GM21528 (cell line): ENCODE measurements around the gene GTF2F1.
"Not testable (repeated sequence)": the region's sequence is repeated elsewhere in the genome, so short reads cannot be mapped to it uniquely, and the experiment has no call there.

Source experiments
- ATAC-seq: cut with Tn5 transposase; IDR thresholded peaks from one replicate; pipeline ENCODE4 v1.9.1; 2021; ENCODE audit warnings: mild to moderate bottlenecking, moderate library complexity; ENCODE audit not compliant: unreplicated experiment, low FRiP score

GTF2F1 gene

DNA sequence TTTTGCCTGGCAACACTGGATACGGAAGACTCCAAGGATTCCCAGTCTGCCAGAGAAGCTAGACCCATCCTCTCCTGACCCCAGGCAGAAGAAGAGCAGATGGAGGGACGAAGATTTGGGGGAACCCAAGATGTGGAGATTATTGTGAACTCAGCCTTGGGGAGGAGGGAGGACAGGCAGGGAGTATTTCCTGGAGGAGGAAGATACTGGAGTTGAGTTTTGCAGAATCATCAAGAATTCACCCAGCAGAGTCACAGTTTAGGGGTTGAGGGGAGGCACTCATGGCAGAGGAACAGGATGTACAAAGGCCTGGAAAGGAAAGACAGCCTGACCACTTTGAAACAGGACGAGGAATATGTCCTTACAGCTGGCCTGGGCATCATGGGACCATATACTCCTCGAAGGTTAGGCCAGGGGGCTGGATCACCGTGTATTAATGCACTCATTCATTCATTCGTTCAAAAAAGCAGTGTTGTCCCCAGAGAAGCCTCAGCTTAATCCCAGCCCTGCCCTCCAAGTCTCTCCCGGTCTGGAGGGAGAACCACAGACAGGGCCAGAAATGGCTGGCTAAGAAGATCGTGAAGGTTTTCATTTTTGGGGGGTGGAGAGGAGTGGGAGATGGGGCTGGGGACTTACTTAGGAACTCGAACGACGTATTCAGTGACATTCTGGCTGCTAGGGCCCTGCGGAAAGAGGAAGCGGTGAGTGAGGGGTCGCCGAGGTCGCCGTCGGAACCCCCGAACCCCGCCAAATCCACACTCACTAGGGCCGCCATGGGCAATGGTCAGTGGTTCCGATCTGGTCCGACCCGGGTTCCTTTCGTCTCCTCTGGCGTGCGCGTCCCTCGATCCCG lies 517 bp downstream of the GTF2F1 start:
- ATAC-seq = peak; percentile 41

DNA sequence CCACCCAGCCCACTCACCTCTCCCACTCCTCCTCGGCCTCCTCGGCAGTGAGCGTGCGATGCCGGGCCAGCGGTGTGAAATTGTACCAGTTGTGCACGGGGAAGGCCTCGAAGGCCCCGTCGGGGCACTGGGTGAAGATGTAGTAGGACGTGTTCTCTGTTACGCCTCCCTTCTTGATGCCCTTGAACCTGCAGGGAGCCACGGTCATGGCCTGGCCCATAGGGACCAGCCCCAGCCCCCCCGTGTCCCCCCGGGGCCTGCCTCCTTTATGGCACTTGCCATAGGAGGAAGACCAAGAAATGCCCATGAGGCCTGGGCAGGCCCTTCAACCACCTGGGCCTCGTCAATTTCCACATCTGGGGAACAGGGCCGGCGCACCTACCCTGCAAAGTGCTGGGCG lies 5.6 kb downstream of the GTF2F1 start:
- ATAC-seq = no peak

DNA sequence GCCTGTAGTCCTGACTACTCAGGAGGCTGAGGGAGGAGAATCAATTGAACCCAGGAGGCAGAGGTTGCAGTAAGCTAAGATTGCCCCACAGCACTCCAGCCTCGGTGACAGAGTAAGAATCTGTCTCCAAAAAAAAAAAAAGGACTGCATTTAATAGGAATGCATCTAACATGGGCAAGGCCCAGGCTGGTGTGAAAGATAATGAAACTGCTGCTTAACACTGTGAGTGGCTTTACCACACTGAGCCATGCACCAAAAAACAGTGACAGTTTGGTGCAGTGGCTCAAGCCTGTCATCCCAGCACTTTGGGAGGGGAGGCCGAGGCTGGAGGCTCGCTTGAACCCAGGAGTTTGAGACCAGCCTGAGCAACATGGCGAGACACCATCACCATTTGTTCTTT lies 8.6 kb downstream of the GTF2F1 start:
- ATAC-seq = no peak

DNA sequence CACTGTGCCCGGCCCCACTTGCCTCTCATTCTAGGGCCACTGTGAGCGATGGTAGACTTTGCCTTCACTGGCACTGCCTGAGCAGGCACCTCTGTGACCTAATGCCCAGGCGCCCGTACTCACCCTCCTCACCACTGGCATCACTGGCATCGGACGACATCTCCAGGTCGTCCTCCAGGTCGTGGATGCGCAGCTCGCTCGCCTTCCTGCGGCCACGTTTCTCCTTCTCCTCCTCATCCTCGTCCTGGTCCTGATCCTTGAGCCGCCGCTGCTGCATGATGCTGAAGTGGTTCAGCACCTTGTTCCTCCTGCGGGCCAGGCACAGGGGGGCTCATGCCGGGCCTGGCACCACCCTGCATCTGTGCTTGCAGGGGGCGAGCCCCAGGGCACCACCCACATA lies 9.8 kb downstream of the GTF2F1 start:
- ATAC-seq = no peak

DNA sequence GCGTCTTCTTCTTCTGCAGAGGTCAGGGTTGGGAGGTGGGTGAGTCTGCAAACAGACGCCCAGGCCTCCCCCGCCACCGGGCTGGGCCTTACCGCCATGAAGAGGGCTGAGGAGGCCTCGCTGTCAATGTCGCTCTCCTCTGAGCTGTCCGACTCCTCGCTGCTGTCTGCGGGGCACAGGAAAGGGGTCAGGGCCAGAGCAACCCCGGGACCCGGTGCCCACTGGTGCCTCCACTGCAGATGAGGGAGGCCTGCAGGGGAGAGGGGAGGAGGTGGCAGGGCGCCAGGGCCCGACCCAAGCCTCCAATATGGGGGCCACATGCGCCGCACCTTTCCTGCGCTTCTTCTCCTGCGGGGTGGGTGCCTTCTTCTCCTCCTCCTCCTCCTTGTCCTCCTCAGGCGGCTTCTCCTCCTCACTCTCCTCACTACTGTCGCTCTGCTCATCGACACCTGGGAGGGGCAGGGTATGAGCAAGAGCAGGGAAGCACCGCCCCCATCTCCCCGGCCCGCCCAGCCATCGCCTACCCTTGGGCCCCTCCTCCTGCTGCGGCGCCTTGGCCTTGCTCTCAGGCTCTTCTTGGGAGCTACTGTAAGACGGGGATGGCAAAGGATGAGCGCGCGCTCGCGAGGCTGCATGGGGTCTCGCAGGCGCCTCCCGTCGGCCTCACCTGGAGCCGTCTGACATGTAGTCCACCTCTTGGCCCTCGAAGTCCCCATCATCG lies 11.8 kb downstream of the GTF2F1 start:
- ATAC-seq = no peak

DNA sequence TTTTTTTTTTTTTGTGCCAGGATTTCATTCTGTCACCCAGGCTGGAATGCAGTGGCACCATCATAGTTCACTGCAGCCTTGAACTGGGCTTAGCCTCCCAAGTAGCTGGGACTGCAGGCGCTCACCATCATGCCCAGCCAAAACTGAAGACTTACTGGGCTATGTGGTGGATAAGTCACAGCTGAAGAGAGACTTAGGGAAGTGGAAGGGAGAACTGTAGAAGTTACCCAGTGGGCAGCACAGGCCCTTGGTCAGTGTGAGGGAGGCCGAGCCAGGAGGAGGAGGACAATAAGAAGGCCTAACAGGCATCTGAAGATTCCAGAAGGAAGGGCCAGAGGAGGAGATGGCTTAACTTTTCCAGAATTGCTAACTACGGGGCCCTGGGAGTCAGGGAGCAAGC lies 13.2 kb downstream of the GTF2F1 start:
- ATAC-seq = no peak

DNA sequence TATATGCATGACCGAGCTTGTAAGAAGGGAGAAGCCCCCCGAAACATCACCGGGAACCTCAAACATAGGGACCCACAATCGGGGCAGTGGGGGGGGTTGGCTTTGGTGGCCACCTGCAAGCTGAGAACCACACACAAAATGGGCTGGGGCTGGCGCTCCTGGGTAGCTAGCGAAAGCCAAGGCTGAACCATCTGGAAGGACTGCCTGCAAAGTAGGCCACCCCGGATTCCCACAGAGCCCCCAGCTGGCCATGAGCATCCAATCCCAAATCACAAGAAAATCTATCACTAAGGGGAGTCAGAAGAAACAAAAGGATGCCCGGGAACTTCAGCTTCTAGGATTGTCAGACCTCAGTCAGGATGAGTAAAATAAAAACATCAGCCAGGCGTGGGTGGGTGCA lies 14.5 kb downstream of the GTF2F1 start:
- no peak for ATAC-seq

DNA sequence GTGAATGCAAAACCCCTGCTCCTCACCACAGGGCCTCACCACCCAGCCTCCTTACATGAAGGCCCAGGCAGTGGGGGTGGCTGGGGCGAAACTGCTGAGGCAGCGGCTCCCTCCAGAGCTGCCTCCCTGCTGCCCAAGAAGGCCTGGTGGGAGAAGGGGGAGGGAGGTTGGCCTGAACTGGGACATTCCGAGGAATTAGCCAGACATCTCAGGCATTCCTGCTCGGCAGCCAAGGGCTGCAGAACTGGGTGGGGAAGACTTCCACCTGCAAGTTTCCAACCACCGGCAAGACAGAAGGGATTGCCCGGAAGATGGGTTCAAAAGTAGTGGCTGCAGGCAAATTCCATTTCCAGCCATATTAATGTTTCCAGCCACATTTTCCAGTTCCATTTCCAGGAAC lies 14.9 kb downstream of the GTF2F1 start:
- ATAC-seq = no peak

DNA sequence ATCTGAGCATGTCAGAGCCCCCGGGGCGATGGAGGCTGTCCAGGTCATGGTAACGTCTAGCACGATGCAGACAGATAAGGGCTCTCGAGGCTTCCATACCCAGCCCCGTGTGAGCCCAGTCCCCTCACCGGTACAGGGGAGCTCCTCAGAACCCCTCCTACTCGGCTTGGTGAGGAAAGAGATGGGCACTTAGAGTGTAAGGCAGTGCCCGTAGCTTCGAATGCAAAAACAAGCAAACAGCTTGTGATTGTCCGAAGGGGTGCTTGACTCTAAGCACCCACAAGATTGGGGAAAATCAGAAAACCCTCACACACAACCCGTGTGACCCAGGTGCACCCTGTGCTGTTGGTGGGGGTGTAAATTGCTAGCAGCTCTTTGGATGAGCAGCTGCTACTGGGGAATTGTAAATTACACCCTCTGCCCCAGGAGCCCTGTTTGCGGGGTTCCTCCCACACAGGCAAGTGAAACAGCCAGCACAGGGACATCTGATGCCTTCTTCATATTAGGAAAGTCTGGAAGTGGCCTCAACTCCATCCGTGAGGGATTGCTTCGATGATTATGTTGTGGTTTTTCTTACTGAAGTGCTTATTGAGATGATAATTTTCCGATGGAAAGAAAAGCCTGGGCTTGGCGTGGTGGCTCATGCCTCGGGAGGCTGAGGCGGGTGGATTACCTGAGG lies 16.3 kb downstream of the GTF2F1 start:
- no peak for ATAC-seq

DNA sequence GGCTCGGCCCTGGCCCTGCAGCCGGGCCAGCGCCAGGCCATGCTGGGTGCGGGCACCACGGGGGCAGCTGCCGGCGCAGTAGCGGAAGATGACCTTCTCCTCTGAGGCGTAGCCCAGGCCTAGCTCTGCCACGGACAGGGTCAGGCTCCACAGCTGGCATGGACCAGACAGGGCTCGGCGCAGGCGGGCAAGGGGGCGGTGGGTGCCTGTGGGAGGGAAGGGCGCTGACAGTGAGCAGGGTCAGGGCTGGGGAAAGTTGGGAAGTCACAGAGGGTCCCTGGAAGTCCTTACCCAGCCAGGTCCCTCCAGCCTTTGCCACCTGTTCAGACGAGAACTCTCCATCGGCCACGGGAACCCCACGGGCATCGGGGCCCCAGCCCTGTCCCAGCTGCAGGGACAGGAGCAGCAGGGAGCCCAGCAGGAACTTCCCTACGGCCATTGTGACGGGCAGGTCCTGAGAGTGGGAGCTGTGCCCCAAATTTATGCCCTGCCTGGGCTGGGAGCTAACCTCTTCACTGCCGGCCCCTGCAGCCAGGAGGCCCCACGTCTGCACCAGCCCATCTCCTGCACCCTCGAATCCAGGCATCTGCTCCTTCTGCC lies 17.5 kb downstream of the GTF2F1 start, which contains the start of gene PSPN:
PSPN (minus strand) TSS at position 523 of the 600 bp plus-strand sequence; CDS start at position 439, 84 bp downstream.
- no peak for ATAC-seq

DNA sequence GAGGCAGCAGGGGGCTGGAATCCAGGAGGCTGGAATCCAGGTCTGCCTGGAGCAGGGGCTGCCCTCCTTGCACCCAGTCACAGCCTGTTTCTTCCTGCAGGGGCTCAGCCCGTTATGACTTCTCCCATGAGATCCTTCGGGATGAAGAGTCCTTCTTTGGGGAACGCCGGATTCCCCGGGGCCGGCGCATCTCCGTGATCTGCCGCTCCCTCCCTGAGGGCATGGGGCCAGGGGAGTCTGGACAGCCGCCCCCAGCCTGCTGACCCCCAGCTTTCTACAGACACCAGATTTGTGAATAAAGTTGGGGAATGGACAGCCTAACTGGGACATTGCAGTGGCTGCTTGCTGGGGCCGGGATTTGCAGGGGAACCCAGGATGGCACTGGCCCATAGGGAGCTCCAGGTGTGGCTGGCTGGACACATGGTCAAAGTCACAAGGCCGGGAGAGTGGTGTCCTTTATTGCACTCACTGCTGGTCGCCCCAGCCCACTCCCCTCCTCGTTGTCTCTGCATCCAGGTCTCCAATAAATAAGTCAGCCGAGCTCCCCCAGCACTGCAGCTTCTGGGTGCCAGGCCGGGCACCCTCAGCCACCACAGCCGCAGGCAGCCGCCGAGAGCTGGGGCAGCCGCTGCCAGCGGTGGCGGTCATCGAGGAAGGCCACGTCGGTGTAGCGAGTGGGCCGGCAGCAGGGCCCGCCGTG lies 18.1 kb downstream of the GTF2F1 start:
- ATAC-seq = no peak

DNA sequence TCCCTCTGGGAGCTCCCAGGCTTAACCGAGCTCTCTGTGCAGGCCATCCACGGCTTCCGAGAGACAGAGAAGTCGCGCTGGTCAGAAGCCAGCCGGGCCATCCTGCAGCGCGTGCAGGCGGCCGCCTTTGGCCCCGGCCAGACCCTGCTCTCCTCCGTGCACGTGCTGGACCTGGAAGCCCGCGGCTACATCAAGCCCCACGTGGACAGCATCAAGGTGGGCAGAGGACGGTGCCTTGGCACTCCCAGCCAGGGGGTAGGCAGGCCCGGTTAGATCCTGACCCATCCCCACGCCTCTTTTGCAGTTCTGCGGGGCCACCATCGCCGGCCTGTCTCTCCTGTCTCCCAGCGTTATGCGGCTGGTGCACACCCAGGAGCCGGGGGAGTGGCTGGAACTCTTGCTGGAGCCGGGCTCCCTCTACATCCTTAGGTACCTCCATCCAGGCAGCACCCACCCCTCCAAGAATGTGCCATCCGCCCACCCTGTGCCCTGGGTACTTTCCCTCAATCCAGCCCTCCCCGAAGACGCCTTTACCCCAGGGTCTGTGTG lies 18.7 kb downstream of the GTF2F1 start:
- ATAC-seq = no peak

DNA sequence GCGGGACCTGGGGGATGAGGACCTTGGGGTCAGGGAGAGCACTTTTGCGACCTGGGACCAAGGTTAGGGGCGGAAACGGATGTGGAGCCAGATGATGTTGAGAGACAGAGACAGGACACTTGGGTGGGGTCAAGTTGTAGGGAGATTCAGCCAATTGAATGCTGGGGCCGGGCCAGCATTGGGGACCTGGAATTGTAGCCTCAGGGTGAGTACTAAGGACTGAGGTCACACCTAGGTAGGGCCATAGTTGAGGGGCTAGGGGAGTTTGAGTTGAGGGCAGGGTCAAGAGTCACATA lies 19.2 kb downstream of the GTF2F1 start:
- ATAC-seq = no peak

DNA sequence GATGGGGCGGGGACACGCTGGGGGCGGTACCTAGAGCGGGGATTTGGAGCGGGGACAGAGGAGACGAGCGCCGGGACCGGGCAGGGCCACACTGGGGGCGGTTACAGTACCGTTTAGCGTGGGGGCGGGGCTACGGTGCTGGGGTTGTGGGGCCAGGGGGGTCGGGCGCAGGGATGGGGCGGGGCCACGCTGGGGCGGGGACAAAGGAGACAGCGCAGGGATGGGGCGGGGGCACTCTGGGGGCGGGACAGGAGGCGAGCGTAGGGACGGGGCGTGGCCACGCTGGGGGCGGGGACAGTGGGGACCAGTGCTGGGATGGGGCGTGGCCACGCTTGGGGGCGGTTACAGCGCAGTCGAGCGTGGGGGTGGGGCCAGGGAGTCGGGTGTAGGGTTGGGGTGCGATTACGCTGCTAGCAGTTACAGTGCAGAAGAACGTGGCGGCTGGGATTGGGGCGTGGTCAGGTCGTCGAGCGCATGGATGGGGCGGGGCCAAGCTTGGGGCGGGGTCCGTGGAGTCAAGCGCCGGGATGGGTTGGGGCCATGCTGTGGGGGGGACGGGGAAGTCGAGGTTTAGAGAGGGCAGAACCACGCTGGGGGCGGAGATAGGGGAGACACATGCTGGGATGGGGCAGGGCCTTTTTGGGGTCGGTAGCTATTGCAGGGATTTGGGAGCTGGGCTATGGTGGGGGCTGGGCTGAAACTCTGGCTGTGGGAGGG lies 19.7 kb downstream of the GTF2F1 start:
- peak; percentile 49 for ATAC-seq

DNA sequence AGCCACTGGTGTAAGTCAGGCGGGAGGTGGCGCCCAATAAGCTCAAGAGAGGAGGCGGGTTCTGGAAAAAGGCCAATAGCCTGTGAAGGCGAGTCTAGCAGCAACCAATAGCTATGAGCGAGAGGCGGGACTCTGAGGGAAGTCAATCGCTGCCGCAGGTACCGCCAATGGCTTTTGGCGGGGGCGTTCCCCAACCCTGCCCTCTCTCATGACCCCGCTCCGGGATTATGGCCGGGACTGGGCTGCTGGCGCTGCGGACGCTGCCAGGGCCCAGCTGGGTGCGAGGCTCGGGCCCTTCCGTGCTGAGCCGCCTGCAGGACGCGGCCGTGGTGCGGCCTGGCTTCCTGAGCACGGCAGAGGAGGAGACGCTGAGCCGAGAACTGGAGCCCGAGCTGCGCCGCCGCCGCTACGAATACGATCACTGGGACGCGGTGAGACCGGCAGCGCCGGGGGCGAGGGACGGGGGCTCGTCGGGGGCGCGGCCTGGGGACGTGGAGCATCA lies 20.3 kb downstream of the GTF2F1 start, which contains the start of gene ALKBH7:
ALKBH7 (plus strand) TSS at position 201 of the 502 bp plus-strand sequence; CDS start at position 228, 27 bp downstream.
- ATAC-seq = peak; percentile 71

DNA sequence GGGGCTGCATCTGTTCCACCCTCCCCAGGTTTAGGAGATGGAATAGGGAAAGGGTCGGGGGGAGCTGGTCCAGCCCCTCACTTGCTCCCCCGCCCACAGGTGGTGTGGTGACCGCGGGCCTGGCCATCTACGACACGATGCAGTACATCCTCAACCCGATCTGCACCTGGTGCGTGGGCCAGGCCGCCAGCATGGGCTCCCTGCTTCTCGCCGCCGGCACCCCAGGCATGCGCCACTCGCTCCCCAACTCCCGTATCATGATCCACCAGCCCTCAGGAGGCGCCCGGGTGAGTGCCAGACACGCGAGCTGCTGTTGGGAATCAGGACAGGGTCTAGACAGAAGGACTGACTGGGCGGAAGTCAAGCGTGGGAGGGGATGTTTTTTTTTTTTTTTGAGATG lies 28.6 kb downstream of the GTF2F1 start:
- ATAC-seq = no peak

DNA sequence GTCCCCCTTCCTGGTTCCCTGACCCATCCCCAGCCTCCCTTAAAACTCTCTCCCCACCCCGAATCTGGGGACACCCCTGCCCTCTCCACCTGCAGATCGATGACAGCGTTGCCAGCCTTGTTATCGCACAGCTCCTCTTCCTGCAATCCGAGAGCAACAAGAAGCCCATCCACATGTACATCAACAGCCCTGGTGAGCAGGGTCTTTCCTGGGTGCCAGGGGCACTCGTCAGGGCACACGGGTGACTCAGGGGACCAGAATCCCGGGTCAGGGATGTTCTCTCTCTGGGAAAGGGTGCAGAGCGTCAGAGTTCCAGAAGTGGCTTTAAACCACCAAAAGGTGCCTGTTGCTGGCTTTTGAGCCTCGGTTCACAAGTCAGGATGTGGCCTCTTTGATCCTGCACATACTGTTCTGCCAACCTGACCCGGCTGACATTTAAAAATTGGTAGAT lies 30.6 kb downstream of the GTF2F1 start:
- ATAC-seq = no peak

DNA sequence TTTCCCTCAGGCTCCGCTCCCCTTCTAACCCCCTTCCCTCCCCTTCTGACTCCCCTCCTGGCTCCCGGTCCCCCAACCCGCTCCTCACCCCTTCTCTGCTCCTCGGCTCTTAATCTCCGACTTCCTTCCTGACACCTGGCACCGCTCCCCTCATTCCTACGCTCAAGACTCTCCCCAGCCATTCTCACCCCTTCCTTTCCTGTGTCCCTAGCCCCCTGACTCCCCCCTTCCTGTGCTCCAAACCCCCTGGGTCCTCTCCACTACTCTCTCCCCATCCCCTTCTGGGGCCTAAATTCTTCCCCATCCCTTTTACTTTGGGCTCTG lies 31.0 kb downstream of the GTF2F1 start:
- ATAC-seq = no peak

DNA sequence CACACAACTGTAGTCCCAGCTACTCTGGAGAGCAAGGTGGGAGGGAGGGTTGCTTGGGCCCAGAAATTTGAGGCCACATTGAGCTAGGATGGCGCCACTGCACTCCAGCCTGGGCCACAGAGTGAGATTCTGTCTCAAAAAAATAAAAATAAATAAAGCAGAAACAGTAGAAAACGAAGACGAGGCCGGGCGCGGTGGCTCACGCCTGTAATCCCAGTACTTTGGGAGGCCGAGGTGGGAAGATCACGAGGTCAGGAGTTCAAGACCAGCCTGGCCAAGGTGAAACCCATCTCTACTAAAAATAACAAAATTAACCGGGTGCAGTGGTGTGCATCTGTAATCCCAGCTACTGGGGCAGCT lies 32.1 kb downstream of the GTF2F1 start:
- ATAC-seq = not testable (repeated sequence)
